HepG2 (cell line): ENCODE data around the gene WWP2. TPM values are rescaled to one million over a fixed set of nuclear protein-coding genes. Genes with fewer than 3 reads are reported as not detected.

Experiments used
- ATF6 ChIP-seq: sonication (generic); formaldehyde crosslinking; conservative IDR thresholded peaks from 2 replicates; pipeline ENCODE4 v1.4.0; 2020; ENCODE audit warnings: missing genetic modification reagents
- KAT8 ChIP-seq: IDR thresholded peaks from 2 replicates; pipeline ENCODE4 v1.6.1; 2016; ENCODE audit warnings: missing genetic modification reagents, missing compliant biosample characterization
- MED1 ChIP-seq: sonication (generic); formaldehyde crosslinking; IDR thresholded peaks from 2 replicates; pipeline ENCODE4 v1.4.0; 2020; ENCODE audit warnings: missing genetic modification reagents
- MNT ChIP-seq: fragments of 450-650 bp; IDR thresholded peaks from 2 replicates; pipeline ENCODE4 v1.6.1; 2016
- POGK ChIP-seq: sonication (generic); formaldehyde crosslinking; conservative IDR thresholded peaks from 2 replicates; pipeline ENCODE4 v1.8.0; 2022; ENCODE audit warnings: mild to moderate bottlenecking, moderate library complexity, missing genetic modification reagents
- POLR2AphosphoS5 ChIP-seq: IDR thresholded peaks from 2 replicates; pipeline ENCODE4 v1.6.1; 2012; ENCODE audit warnings: low read depth, low read length
- SNAI1 ChIP-seq: sonication (generic); formaldehyde crosslinking; IDR thresholded peaks from 2 replicates; pipeline ENCODE4 v1.5.0; 2020; ENCODE audit warnings: mild to moderate bottlenecking, missing genetic modification reagents, borderline replicate concordance
- YEATS4 ChIP-seq: sonication (generic); formaldehyde crosslinking; IDR thresholded peaks from 2 replicates; pipeline ENCODE4 v1.4.0; 2020; ENCODE audit warnings: missing genetic modification reagents, borderline replicate concordance
- ZFP36L2 ChIP-seq: sonication (generic); formaldehyde crosslinking; IDR thresholded peaks from 2 replicates; pipeline ENCODE4 v1.4.0; 2020; ENCODE audit warnings: missing genetic modification reagents
- ZNF263 ChIP-seq: sonication (generic); formaldehyde crosslinking; IDR thresholded peaks from 2 replicates; pipeline ENCODE4 v1.4.0; 2020; ENCODE audit warnings: missing genetic modification reagents
- ZNF274 ChIP-seq: sonication (generic); formaldehyde crosslinking; IDR thresholded peaks from 2 replicates; pipeline ENCODE4 v1.5.1; 2020; ENCODE audit warnings: mild to moderate bottlenecking, missing genetic modification reagents
- ZNF451 ChIP-seq: sonication (generic); formaldehyde crosslinking; IDR thresholded peaks from 2 replicates; pipeline ENCODE4 v1.5.0; 2020; ENCODE audit warnings: mild to moderate bottlenecking, missing genetic modification reagents
- polyA plus RNA-seq, 8 experiments: library from polyadenylated mRNA; depleted of rRNA in 3 of 8; stranded (reverse) in 7 of 8; unstranded in 1 of 8; fragments of >200 nt; fragmentation: Illumina TruSeq in 4 of 8; extraction: Trizol in 4 of 8; gene quantifications; 2 replicates each; pipeline versions ENCODE4 v1.2.1 to v1.2.3, GENCODE V29; 2011 to 2016; ENCODE audit warnings: low read depth in 4 of 8, missing spikeins in 1 of 8, mixed read lengths in 1 of 8; ENCODE audit not compliant: insufficient read depth in 1 of 8
- total RNA-seq, 5 experiments: library from RNA; depleted of rRNA; stranded (reverse); fragments of >200 nt; fragmentation: Illumina TruSeq; extraction: Trizol; gene quantifications; 2 replicates each; pipeline ENCODE4 v1.2.3, GENCODE V29; 2016; ENCODE audit warnings: low read depth in 1 of 5
- TF ChIP-seq, protein P1 (sequence below): sonication (generic); formaldehyde crosslinking; IDR thresholded peaks from 2 replicates; pipeline ENCODE4 v1.4.0; 2020; ENCODE audit warnings: mild to moderate bottlenecking, missing genetic modification reagents
- TF ChIP-seq, protein P2 (sequence below): sonication (generic); formaldehyde crosslinking; IDR thresholded peaks from 2 replicates; pipeline ENCODE4 v1.8.1; 2023; ENCODE audit warnings: mild to moderate bottlenecking, missing genetic modification reagents
- TF ChIP-seq, protein P3 (sequence below): fragments of 450-650 bp; IDR thresholded peaks from 2 replicates; pipeline ENCODE4 v1.6.1; 2017
- TF ChIP-seq, protein P4 (sequence below): sonication (generic); formaldehyde crosslinking; conservative IDR thresholded peaks from 2 replicates; pipeline ENCODE4 v1.4.0; 2020; ENCODE audit warnings: missing genetic modification reagents

WWP2 gene
- total and polyA plus RNA-seq, 2 of the 13 experiments (the other 11 are each of a cell fraction or from before 2014, with no cell fraction given): 11.4 to 28.2 TPM

DNA sequence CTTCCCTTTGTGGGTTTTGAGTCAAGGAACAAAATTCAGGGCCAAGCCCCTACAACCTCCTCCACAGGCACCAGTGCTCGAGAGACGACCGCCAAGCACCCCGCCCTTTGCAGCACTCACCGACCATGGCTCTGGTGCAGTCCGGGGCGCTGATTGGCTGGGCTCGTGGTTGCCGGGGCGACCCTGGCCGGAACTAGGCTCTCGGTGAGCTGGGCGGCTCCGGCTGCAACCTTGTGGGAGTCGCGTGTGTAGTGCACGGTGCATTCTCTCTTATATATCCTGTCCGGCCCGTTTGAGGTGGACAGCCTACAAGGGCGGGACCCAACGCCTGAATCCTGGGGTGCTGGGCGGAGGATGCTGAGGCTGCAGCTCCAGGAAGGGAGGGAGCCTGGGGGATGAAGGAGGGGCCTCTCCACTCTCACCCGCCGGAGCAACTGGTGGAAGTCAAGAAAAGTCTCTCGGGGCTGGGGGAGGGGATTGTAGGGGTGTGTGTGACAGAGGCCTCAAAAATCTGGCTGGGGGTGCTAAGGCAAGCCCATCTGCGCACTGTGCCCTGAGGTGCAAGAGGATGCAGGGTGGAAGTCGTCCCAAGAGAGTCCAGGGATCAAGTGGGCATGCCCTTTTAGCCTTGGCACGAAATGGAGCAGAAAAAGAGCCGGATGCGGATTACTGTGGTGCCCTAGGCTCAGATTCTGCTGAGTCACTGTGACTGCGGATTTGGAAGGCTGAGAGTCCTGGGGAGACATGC is 35.6 kb upstream of the WWP2 start, which contains the start of gene NQO1 (continued):
- peak; percentile 13 for TF ChIP-seq POGK (CRISPR knock-in tag)
- peak; percentile 67; the same call in 1 of the 2 replicates for TF ChIP-seq YEATS4 (CRISPR knock-in tag)
- TF ChIP-seq ZNF274 (CRISPR knock-in tag): no peak
- TF ChIP-seq ZNF263 (CRISPR knock-in tag): no peak
- TF ChIP-seq, protein P1, sequence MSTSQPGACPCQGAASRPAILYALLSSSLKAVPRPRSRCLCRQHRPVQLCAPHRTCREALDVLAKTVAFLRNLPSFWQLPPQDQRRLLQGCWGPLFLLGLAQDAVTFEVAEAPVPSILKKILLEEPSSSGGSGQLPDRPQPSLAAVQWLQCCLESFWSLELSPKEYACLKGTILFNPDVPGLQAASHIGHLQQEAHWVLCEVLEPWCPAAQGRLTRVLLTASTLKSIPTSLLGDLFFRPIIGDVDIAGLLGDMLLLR (CRISPR knock-in tag): no peak
- no peak; the same call in 1 of the 2 replicates for TF ChIP-seq ZNF451
- TF ChIP-seq, protein P2, sequence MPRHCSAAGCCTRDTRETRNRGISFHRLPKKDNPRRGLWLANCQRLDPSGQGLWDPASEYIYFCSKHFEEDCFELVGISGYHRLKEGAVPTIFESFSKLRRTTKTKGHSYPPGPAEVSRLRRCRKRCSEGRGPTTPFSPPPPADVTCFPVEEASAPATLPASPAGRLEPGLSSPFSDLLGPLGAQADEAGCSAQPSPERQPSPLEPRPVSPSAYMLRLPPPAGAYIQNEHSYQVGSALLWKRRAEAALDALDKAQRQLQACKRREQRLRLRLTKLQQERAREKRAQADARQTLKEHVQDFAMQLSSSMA: no peak; the same call in none of the 2 replicates
- peak; percentile 52; the same call in 1 of the 2 replicates for TF ChIP-seq KAT8 (CRISPR knock-in tag)
- TF ChIP-seq SNAI1: no peak
- TF ChIP-seq ZFP36L2 (CRISPR knock-in tag): no peak
- TF ChIP-seq, protein P3, sequence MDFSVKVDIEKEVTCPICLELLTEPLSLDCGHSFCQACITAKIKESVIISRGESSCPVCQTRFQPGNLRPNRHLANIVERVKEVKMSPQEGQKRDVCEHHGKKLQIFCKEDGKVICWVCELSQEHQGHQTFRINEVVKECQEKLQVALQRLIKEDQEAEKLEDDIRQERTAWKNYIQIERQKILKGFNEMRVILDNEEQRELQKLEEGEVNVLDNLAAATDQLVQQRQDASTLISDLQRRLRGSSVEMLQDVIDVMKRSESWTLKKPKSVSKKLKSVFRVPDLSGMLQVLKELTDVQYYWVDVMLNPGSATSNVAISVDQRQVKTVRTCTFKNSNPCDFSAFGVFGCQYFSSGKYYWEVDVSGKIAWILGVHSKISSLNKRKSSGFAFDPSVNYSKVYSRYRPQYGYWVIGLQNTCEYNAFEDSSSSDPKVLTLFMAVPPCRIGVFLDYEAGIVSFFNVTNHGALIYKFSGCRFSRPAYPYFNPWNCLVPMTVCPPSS: no peak
- TF ChIP-seq MED1: peak; percentile 43
- peak; percentile 92; the same call in 1 of the 2 replicates for TF ChIP-seq POLR2AphosphoS5
- peak; percentile 57 for TF ChIP-seq MNT
- no peak for TF ChIP-seq ATF6 (CRISPR knock-in tag)
- TF ChIP-seq, protein P4, sequence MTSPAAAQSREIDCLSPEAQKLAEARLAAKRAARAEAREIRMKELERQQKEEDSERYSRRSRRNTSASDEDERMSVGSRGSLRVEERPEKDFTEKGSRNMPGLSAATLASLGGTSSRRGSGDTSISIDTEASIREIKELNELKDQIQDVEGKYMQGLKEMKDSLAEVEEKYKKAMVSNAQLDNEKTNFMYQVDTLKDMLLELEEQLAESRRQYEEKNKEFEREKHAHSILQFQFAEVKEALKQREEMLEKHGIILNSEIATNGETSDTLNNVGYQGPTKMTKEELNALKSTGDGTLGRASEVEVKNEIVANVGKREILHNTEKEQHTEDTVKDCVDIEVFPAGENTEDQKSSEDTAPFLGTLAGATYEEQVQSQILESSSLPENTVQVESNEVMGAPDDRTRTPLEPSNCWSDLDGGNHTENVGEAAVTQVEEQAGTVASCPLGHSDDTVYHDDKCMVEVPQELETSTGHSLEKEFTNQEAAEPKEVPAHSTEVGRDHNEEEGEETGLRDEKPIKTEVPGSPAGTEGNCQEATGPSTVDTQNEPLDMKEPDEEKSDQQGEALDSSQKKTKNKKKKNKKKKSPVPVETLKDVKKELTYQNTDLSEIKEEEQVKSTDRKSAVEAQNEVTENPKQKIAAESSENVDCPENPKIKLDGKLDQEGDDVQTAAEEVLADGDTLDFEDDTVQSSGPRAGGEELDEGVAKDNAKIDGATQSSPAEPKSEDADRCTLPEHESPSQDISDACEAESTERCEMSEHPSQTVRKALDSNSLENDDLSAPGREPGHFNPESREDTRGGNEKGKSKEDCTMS (CRISPR knock-in tag): no peak
